ENCODE data around the gene AMOTL1. TPM values are rescaled to one million over a fixed set of nuclear protein-coding genes. Genes with fewer than 3 reads are reported as not detected.

AMOTL1 gene
- total RNA-seq, 1 experiment from 2014 or later = 76.6 TPM

DNA sequence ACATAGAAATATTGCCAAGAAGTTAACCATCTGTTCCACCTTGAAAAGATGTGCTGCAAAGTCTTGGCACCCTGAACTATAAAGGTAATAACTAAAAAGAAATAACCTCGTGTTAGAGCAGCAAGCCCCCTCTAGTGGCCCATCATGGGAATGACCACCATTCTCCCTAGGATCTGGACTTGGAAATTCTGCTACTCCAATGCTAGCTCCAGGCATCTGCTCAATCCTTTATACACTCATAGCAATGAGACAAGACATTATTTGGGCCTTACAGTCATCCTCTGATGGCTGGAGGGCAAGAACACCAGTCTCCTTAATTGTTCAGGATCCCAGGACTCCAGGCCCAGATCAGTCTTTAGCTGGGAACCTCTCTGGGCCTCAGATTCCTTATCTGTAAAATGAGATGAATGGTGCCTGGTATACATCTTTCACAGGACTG is 129.2 kb downstream of the AMOTL1 start:
- H3K4me1 Mint-ChIP-seq (ENCODE audit: insufficient read depth, unreplicated experiment) = no peaks in the 10 kb centered on the region
- H3K27ac Mint-ChIP-seq (ENCODE audit: low read depth, unreplicated experiment) = no peak overlapping the region
- CTCF ChIA-PET = interaction anchor here (0.6 to 6.9 kb wide), 43 partner anchors 9 to 1155 kb away, joined by 3 to 90 read pairs (median 3); no protein-coding TSS in a partner anchor

DNA sequence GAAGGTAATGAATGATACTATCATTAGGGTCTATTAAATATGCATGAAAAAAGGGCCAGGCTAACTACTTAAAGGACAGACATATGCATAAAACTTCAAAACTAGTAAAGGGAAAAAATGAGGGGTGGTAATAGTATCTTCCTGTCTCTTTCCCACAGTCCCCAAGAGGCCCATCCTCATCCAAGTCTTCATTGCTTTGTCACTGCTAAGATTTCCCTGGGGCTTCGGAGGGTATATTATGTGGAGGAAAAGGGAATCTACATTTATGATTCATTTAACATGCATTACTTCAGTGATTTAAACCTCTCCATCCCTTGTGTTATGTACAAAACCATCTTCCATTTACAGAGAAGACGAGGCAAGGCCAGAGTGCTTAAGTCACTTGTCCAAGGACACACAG is 139.1 kb downstream of the AMOTL1 start:
- BruUV-seq (replicated peaks) = no TSS peak
- H3K27me3 Mint-ChIP-seq (ENCODE audit: insufficient read depth, unreplicated experiment) = no peaks in the 10 kb centered on the region
- TF ChIP-seq, protein P1, sequence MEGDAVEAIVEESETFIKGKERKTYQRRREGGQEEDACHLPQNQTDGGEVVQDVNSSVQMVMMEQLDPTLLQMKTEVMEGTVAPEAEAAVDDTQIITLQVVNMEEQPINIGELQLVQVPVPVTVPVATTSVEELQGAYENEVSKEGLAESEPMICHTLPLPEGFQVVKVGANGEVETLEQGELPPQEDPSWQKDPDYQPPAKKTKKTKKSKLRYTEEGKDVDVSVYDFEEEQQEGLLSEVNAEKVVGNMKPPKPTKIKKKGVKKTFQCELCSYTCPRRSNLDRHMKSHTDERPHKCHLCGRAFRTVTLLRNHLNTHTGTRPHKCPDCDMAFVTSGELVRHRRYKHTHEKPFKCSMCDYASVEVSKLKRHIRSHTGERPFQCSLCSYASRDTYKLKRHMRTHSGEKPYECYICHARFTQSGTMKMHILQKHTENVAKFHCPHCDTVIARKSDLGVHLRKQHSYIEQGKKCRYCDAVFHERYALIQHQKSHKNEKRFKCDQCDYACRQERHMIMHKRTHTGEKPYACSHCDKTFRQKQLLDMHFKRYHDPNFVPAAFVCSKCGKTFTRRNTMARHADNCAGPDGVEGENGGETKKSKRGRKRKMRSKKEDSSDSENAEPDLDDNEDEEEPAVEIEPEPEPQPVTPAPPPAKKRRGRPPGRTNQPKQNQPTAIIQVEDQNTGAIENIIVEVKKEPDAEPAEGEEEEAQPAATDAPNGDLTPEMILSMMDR (IDR thresholded peaks at IDR 0.05; ENCODE audit: unreplicated experiment) = no peak
- H3K27ac Mint-ChIP-seq (ENCODE audit: low read depth, unreplicated experiment) = no peak overlapping the region
- CTCF ChIA-PET = interaction anchor here (3.6 kb wide), 1 partner anchor 10 kb away, joined by 7 read pairs; no protein-coding TSS in a partner anchor
- H3K4me1 Mint-ChIP-seq (ENCODE audit: insufficient read depth, unreplicated experiment) = no peaks in the 10 kb centered on the region
- H3K36me3 Mint-ChIP-seq (ENCODE audit: insufficient read depth, unreplicated experiment) = no peaks in the 10 kb centered on the region
- H3K9me3 Mint-ChIP-seq (ENCODE audit: unreplicated experiment) = no peaks in the 10 kb centered on the region
- POLR2A ChIA-PET = no interaction called here
- DNase-seq (ENCODE audit: unreplicated experiment) = no peak
- intact Hi-C loops (cut with micrococcal nuclease) = no loop called here
- no peak overlapping the region for H3K4me3 Mint-ChIP-seq (ENCODE audit: unreplicated experiment)

More for the DNA sequence above, 129.2 kb downstream of the AMOTL1 start:
- TF ChIP-seq, protein P1 (IDR thresholded peaks at IDR 0.05; ENCODE audit: unreplicated experiment) = peak; percentile 83
- BruUV-seq (replicated peaks) = no TSS peak
- no peak overlapping the region for H3K4me3 Mint-ChIP-seq (ENCODE audit: unreplicated experiment)
- intact Hi-C loops (cut with micrococcal nuclease) = loop anchor here (1.0 to 5.0 kb wide), 4 partner anchors 21 to 380 kb away; no protein-coding TSS in a partner anchor
- no peaks in the 10 kb centered on the region for H3K27me3 Mint-ChIP-seq (ENCODE audit: insufficient read depth, unreplicated experiment)
- no peaks in the 10 kb centered on the region for H3K9me3 Mint-ChIP-seq (ENCODE audit: unreplicated experiment)
- DNase-seq (ENCODE audit: unreplicated experiment) = peak; percentile 62
- POLR2A ChIA-PET = interaction anchor here (0.6 kb wide), 1 partner anchor 54 kb away, joined by 3 read pairs; no protein-coding TSS in a partner anchor
- peaks cover 16% of the 10 kb centered on the region for H3K36me3 Mint-ChIP-seq (ENCODE audit: insufficient read depth, unreplicated experiment)

DNA sequence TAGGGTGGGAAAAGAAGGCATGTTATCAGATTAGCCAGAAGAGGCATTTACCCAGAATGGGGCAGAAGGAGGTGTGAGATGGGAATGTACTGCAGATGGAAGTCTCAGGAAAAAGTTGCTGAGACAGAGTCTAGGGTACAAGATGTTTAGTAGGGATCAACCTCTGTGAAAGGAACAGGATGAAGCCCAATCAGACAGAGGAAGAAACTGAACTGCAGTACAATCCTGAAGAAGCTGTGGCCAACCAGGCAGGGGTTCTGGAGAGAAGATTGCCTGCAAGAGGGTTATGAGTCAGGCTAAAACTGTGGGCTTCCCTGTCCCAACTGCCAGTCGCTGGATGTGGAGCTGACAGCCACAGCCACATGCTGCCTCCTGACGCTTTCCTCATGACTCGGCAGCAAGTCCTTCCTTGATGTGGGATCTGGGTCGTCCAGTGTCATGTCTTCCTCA is 141.2 kb downstream of the AMOTL1 start:
- POLR2A ChIA-PET = interaction anchor here (0.6 kb wide), 2 partner anchors 14 to 203 kb away, joined by 3 to 5 read pairs; no protein-coding TSS in a partner anchor
- CTCF ChIA-PET = interaction anchor here (1.4 to 2.4 kb wide), 2 partner anchors 11 to 286 kb away, joined by 5 to 13 read pairs; no protein-coding TSS in a partner anchor
- H3K4me1 Mint-ChIP-seq (ENCODE audit: insufficient read depth, unreplicated experiment) = no peaks in the 10 kb centered on the region
- DNase-seq (ENCODE audit: unreplicated experiment) = no peak
- TF ChIP-seq, protein P1 (IDR thresholded peaks at IDR 0.05; ENCODE audit: unreplicated experiment) = no peak
- no TSS peak for BruUV-seq (replicated peaks)
- no peaks in the 10 kb centered on the region for H3K9me3 Mint-ChIP-seq (ENCODE audit: unreplicated experiment)
- intact Hi-C loops (cut with micrococcal nuclease) = no loop called here
- H3K27me3 Mint-ChIP-seq (ENCODE audit: insufficient read depth, unreplicated experiment) = no peaks in the 10 kb centered on the region
- no peaks in the 10 kb centered on the region for H3K36me3 Mint-ChIP-seq (ENCODE audit: insufficient read depth, unreplicated experiment)
- no peak overlapping the region for H3K27ac Mint-ChIP-seq (ENCODE audit: low read depth, unreplicated experiment)
- H3K4me3 Mint-ChIP-seq (ENCODE audit: unreplicated experiment) = no peak overlapping the region

DNA sequence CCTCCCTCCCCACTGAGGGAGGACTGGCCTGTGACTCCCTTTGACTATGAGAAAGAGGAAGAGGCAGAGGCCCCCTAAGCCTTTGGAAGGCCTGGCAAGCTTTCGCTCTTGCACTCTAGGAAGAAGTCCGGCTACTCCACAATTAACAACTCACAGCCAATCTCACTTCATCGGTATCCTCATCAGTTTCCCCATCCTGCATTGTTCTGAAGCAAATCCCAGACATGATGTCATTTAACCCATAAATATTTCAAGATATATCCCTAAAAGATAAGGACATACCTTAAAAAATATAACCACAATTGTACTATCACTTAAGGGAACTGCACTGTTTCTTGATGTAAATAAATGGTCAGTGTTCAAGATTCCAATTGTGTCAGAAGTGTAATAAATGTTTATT is 142.1 kb downstream of the AMOTL1 start:
- Mint-ChIP-seq H3K36me3 (ENCODE audit: insufficient read depth, unreplicated experiment) (no peaks in the 10 kb centered on the region), H3K27me3 (ENCODE audit: insufficient read depth, unreplicated experiment) (no peaks in the 10 kb centered on the region), H3K27ac (ENCODE audit: low read depth, unreplicated experiment) (no peak overlapping the region), H3K4me3 (ENCODE audit: unreplicated experiment) (no peak overlapping the region), H3K4me1 (ENCODE audit: insufficient read depth, unreplicated experiment) (no peaks in the 10 kb centered on the region), H3K9me3 (ENCODE audit: unreplicated experiment) (no peaks in the 10 kb centered on the region)
- no TSS peak for BruUV-seq (replicated peaks)
- CTCF ChIA-PET = interaction anchor here (1.4 to 2.4 kb wide), 2 partner anchors 12 to 287 kb away, joined by 5 to 13 read pairs; no protein-coding TSS in a partner anchor
- intact Hi-C loops (cut with micrococcal nuclease) = no loop called here
- no peak for DNase-seq (ENCODE audit: unreplicated experiment)
- POLR2A ChIA-PET = interaction anchor here (0.6 kb wide), 1 partner anchor 13 kb away, joined by 3 read pairs; no protein-coding TSS in a partner anchor
- TF ChIP-seq, protein P1 (IDR thresholded peaks at IDR 0.05; ENCODE audit: unreplicated experiment) = no peak

Data from MCF 10A (cell line).